Stimulated activated CD8-positive, alpha-beta memory T cell treated with anti-CD3 and anti-CD28 coated beads, Interleukin-4, amount 100 ng/mL, for 4 hours (primary cell): ENCODE data around the gene SLC35F4.
"Not testable (repeated sequence)": the region's sequence is repeated elsewhere in the genome, so short reads cannot be mapped to it uniquely, and the experiment has no call there.

Source experiments
- DNase-seq, 2 donors: peaks; one replicate each; pipeline ENCODE4 v3.0.0-alpha.2; 2020; ENCODE audit warnings: low read depth in 2 of 2, low spot score in 1 of 2

SLC35F4 gene

DNA sequence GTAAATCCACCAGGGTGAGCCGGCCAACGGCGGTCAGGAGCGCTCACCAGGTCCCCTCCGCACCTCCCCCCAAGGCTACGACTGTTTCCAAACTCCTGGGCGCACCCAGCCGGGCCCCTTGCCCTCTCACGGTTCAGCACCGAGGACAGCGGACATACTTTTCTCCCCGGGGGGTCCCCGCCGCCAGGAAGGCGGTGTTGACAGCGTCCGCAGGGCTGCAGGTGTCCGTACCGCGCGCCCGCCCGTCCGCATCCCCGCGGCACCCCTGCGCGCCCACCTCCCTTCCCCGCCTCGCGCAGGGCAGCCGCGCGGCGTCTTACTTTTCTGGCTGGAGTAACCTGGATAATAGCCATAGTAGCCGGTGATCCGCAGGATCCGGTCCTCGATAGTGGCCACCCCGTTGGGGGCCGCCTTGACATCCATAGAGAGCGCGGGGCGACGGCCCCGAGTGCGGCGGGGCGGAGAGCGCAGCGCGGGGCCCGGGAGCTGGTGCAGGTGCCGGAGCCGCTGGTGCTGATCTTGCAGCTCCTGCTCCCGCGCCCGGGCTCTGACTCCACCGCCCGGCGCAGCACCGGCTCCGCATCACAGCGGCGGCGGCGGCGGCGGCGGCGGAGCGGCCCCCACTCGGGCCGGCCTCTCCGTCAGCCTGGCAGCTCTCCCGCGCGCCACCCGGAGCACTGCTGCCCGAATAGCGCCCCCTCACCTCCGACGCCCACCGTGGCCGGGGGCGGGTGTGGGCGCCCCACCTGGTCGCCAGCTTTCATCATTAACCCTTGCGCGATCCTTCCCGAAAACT, at the start of gene SLC35F4:
TSS of gene SLC35F4 (minus strand) at position 690 of the 796 bp plus-strand sequence.
- DNase-seq: no peak

DNA sequence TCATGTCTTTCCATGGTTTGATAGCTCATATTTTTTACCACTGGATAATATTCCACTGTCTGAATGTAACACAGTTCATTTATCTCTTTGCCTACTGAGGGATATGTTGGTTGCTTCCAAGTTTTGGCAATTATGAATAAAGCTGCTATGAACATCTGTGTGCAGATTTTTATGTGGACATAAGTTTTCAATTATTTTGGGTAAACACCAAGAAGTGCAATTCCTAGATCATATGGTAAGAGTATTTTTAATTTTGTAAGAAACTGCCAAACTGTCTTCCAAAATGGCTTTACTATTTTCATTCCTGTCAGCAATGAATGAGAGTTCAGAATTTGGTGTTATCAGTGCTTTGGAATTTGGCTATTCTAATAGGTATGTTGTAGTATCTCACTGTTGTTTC, 43.7 kb upstream of the SLC35F4 start:
- no peak for DNase-seq

DNA sequence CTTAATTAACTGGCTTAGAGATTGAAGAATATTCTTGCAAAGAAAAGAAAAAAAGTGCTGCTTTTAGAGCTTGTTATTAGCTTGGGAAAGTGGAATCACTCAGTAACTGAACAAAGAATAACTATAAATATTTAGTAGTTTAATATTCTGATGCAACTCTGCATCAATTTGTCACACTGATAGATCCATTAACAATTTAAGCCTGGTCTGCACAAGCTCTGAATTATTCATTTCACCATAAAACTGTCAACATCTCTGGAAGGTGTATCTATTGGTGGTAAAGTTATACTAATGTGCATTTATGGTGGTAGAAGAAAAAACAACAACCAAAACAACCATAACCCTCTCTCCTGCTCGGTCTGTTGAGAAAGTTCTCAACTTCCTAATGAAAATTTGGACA, 38.1 kb upstream of the SLC35F4 start:
- no peak for DNase-seq

DNA sequence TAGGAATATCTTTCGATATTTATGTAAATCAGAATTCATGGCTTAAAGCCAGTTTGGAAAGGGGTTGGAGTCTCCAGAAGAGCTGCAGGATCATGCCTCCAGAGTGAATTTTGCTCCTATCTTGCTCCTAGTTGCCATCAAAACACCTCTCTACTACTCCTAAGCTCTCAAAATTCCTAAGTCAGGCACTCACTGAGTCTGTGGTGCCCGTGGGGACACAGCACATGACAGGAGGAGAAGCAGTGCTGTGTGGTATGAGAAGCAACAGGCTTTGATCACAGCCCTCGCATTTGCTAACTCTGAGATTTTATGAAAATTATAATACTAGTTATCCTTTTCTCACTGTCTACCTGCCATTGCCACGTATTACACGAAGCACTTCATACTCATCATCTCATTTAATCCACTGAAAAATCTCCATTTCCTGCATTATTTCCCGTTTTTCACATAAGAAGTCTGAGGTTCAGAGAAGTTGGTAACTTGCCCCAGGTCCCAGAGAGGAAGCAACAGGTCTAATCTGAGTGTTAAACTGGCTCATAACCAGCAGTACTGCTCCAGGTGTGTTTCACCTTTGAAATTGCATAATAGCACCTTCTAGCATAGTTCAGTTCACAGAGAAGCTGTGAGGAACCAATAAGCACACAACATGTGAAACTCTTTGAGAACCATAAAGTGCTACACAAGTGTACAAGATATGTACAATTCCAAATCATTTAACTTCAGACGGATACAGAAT, 33.1 kb upstream of the SLC35F4 start:
- DNase-seq: no peak

DNA sequence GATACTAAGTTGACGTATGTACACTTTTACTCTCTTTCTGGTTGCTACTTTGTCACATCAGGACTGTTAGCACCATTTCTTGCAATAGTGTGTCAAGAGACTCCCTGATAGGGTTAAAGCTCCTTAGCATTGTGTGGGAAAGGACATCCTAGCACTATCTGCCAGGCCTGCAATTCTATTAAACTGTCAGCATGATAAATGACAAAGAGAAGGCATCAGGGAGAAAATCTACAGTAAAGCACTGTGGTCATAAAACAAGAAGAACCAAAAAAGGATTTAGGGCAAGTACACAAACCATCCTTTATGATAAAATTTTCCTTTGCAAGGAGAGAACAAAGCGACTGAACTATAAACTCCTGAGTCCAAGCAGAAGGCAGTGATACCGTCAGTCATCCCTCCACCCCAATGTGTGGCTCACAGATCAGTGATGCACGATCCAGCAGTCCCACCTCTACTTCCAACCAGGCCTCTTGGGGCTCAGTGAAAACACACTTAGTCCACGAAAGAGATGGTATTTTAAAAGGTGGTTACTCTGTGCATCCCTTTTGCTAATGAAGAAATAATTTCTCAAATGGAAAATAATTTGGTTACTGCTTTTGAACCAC, 31.4 kb upstream of the SLC35F4 start:
- DNase-seq: no peak

DNA sequence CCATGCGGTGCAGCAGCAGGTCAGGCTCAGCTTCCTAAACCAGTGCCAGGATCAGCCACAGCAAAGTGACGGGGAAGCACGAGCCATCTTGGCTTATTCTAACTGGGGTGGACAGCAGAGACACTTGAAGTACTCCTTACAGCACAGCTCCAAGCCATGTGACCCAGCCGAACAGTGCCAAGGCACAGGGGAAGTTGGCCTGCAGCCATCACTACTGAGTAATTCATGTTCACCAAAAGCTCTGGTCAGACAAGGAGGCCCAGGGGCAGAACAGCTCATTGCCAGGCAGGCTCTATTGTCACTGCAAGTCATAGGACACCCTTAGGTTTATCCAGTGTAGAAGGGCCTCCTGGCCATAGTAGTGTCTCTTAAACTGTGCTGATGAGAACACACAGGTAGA, 23.4 kb upstream of the SLC35F4 start:
- no peak for DNase-seq

DNA sequence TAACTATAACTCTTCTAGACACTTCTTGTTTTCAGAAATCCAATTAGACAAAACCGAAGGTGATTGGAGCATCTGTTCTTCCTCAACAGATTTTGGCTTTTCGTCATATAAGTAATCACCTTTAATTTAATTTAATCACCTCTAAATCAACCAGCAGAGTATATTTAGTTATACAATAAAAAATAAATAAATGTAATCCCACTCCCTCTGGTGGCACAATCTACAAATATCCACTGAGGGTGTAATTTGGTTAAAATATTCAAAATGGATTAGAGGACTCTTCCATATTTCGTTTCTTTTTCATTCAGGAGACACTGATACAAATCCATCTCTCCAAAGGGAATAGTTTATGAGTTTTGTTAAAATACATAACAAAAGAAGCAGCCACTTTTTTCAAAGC, 18.3 kb upstream of the SLC35F4 start:
- DNase-seq: no peak

DNA sequence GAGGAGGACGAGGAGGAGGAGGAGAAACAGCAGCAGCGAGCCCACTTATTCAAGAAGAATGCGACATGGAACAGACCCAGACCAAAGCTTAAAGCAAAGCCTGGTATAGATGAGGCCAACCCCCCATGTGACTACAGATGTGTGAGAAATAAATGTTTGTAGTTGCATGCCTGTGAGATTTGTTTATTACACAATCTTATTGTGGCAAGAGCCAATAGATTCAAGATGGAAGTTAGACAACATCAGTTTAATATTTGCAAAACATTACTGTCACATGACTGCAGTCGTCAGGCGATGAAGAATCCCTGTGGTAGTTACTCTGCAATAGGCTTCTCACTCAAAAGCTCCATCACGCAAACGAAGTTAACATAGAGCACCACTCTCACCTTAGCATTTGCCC, 17.2 kb upstream of the SLC35F4 start:
- DNase-seq: no peak

DNA sequence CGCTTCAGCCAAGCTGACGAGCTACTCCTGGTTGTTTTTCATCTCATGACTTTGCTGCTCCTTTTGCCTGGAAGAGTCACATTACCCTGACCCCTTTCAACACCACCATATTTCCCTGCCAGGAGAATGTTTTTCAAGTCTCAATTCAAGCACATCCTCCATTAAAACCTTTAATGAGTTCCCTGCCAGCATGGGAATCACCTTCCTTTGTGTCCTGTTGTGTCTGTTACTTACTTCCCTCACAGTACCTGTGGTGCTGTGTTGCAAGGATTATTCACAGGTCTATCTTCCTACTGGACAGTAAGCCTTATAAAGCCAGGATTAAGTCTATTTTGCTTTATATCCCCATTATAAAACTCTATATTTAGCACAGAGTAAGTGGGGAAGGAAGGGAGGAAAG, 13.6 kb upstream of the SLC35F4 start:
- no peak for DNase-seq

DNA sequence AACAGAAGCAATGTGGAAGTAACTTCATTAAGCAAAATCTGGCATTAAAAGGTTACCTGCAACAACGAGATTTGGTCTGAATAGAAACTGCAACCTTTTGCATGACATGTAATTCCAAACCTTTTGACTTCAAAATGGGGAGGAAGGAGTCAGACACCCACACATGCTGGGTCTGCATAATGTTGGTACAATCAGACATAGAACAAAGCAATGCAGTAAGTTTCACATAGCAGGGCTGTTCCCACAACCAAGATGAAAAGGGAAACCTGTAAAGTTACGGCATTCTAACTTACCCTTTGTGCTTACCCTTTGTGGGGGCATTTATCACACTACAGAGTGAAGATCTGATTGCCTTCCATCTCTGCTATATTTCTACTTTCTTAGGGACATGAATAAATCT, 10.1 kb upstream of the SLC35F4 start:
- no peak for DNase-seq

DNA sequence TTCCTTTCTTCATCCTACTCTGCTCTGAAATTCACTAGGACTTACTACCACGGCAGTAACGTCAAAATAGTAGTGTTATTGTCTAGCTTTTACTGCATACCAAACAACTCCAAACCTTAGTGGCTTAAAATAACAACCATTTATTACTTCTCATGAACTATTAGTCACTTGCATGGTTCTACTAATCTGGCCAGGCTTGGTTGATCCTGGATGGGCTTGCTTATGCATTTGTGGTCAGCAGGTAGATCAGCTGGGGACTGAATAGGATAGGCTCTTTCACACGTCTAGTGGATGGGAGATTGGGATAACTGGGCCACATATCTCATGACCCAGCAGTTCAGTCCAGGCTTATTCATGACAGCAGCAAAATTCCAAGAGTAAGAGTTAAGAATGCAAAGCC, 9.4 kb upstream of the SLC35F4 start:
- DNase-seq: no peak

DNA sequence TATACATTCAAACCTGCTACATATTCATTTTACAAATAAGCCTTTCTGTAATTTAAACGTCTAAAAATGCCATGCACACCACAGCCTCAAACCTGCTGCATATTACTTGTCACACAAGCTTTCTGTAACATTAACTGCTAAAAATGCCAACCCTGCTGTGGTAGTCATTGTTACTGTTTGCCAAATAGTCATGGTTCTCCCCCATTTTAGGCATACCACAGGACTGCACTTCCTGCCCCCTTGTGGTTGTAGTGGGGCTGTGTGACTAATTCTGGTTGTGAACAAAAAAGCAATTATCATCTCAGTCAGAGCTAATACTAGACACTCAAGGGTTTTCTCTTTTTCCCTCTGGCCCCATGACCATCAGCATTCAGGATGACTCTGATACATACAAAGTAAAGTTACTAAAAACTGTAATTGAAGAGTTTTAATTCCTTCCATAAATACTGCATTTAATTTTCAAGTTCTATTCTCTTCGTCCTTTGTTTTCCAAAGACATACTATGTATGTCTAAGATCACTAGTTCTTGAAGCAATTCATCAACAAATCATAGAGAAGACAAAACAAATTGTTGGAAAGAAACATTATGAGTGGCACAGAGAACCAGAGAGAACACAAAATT, 5.7 kb upstream of the SLC35F4 start:
- no peak for DNase-seq

DNA sequence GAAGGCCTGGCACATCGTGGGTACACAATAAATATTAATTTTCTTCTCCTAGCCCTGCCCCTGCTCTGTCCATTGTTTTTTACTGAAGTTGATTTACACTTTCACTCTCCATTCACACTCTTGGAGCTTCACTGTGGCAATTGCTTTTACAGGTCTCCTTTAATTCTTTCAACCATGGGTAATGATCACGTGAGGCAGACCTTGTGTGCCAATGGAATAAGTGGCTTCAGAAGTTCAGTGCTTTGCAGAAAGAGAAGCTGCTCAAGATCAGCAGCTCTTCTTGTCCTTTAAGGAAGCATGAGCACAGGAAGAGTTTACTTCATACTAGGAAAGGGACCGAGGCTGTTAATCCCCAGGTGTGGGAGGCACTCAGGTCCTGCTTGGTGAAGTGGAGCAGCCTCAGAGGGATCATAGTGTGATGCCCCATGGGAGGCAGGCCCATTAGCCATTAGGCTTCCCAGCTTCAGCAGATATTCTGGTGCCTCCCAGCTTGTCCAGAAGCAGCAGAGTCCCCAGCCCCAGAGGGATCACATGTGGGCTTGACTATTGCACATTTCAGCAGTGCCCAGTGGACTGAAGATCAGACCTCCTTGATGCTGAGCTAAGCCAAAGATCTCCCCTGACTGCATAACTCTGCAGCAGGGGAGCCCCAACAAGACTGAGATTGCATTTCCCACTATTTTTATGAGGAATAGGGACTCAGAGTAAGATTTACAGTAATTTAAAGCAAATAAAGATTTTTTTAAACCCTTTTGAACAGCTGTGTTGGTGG, 5.0 kb upstream of the SLC35F4 start:
- DNase-seq: no peak

DNA sequence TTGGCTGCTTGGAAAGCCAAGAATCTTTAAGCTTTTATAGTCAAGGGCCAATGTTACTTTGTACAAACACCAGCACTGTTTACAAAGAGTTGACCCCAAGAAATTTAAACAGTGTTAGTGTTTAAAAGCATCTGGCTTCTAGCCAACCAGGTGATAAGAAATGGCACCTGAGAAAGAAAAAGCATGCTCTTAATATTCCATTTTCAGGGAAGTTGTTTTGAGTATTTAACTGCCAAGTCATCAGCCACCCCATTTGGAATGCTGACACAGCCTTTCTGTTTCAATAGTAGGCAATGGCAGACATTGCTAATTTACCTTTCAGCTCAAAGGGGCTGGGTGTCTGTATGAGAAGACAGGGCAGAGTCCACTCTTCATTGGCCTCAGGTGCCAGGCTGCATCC, 3.7 kb upstream of the SLC35F4 start:
- DNase-seq: no peak

DNA sequence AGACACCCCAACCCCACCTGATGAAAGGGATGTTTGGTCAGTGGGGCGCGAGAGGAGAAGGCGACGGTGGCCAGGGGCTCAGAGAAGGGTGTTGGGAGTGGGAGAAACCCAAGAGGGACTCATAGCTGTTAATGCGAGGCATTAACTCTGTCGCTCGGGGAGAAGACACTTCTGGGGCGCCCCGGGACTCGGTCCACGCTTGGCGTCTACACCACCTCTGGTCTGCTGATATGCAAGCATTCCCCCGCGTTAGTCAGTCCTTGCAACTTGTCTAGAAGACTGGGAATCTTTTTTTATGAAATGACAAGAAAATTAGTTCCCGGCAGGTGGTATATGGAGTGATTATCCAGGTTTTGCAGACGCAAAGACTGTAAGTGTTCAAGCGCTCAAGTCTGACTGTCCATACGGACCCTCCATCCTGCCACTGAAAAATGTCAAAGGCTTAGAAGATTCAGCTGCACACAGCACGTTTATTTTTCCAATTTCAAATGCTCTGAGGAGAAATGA, 360 bp upstream of the SLC35F4 start:
- DNase-seq: no peak

DNA sequence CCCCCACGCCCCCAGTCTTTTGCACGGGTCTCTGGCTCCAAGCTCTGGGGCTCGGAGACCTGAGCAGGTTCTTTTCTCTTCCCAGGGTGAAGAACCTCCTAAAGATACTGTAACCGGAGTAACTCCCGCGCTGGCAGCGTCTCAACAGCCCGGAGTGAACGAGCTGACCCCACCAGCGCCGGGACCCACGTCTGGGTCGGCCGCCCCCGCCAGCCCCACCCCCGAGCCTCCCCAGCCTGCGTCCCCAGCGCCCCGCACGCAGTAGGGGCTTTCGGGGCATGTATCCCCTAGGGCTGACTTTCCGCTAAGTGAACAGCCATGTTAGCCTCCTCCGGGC, 858 bp downstream of the SLC35F4 start:
- DNase-seq: no peak

DNA sequence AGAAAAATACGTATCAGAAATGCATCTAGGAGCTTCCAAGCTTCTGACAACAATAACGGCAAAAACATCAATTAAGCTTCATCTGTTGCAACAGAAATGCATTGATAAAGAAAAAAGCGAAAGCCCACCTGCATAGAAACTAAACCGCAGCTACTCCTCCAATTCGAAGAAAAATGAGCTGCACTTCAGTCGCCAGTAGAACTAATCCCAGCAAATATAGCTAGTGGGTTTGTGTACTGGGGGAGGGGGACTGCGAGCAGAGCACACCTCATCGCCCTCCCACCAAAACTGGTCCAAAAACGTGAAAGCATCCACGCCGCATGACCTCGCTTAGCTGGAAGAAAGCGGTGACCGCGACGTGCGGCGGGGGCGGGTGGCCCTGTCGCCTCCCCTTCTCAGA, 1.2 kb downstream of the SLC35F4 start:
- no peak for DNase-seq

DNA sequence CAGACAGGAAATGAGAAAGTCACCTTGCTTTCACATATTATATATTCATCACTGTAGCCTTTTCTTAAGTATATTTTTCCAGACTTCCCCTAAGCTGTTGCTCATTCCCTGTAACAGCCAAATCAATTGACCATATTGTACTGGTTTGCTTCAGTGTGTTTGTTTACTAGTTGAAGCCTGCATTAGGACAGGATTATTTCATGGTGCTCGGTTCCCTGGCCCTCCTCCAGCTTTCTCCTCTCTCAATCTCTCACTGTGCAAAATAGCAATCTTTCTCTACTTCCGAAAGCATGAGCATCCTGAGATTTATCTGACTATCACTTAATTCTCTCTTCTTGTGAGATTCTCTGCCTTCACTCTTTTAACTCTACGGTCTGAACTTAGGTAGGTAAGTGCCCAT, 2.4 kb downstream of the SLC35F4 start:
- DNase-seq: no peak

DNA sequence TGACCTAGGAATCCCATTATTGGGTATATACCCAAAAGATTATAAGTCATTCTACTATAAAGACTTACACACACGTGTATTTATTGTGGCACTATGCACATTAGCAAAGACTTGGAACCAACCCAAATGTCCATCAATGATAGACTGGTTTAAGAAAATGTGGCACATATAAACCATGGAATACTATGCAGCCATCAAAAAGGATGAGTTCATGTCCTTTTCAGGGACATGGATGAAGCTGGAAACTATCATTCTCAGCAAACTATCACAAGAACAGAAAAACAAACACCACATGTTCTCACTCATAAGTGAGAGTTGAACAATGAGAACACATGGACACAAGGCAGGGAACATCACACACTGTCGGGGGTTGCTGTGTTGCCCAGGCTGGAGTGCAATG, 10.2 kb downstream of the SLC35F4 start:
- not testable (repeated sequence) for DNase-seq

DNA sequence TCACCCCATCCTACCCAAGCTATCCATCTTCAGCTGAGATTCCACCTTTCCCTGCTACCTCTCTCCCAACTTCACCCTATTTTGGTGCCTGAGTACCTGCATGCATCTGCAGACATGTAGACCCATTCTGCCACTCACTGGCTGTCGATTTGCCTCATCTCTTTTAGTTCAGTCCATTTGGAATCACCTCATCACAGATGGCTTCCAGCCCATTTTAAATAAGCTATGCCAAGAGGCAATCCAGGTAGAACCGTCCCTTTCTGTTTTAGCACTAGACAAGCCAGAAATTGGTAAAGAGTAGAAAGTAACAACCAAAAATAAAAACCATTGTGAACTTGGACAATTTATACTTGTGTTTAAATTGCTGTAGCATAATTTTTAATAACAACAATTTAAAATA, 11.3 kb downstream of the SLC35F4 start:
- DNase-seq: no peak

DNA sequence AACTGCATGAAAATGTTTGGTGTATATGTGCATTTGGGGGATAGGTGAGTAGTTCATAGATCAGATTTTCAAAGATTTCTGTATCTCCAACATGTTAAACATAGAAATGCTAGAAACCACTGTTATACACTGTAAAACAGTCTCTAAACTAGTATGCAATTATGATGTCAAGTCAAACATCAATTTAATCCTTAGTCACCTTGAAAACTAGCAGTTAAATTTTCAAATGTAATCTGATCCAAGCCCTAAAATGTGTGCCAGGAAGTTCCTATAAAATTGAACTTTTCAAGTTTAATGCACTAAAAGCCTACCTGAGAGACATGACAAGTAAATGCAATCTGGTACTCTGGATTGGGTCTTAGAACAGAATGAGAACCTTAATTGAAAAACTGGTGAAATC, 14.5 kb downstream of the SLC35F4 start:
- no peak for DNase-seq
